ENCODE results near the gene ICE2.

Gene ICE2

DNA sequence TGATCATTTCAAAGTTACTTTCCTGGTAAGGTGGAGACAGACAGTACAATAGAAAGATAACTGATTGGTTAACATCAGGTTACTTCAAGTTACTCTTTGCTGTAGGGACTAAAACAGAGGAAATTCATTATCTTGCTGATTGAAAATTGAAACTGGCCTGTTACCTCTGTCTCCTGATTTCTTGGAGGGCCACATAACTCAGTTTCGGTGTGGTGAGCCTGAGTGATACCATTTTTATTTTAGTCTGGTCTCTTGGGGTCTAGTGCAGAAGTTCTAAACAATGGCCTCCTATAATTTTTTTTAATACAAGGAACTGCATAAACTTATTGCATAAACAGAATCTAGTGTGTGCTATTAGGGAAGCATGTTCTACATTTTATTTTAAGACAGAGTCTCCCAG, 1.2 kb upstream of the ICE2 start:
- peak overlapping the region; percentile 85 for H3K4me3 ChIP-seq
- in situ Hi-C loops (cut with MboI; ENCODE audit: low sequenced_read_pairs) = no loop called here

GRCh38 chr15:60479361-60480110, 594 bp upstream of the ICE2 start:
- H3K4me3 ChIP-seq = peak overlapping the region; percentile 85
- H3K4me1 ChIP-seq = peaks cover 26% of the 10 kb centered on the region
- no peak for DNase-seq (ENCODE audit: low spot score in 2 of 2)
- no peaks in the 10 kb centered on the region for H3K27me3 ChIP-seq (ENCODE audit: low read depth)
- peaks cover 14% of the 10 kb centered on the region for H3K36me3 ChIP-seq (replicated peaks)
- no peaks in the 10 kb centered on the region for H3K9me3 ChIP-seq
- in situ Hi-C loops (cut with MboI; ENCODE audit: low sequenced_read_pairs) = no loop called here

More for the DNA sequence above, 1.2 kb upstream of the ICE2 start:
- DNase-seq (ENCODE audit: low spot score in 2 of 2) = no peak
- H3K4me1 ChIP-seq = peaks cover 26% of the 10 kb centered on the region
- no peaks in the 10 kb centered on the region for H3K27me3 ChIP-seq (ENCODE audit: low read depth)
- no peaks in the 10 kb centered on the region for H3K9me3 ChIP-seq
- peaks cover 10% of the 10 kb centered on the region; the same call in 1 of the 2 replicates for H3K36me3 ChIP-seq (replicated peaks)

DNA sequence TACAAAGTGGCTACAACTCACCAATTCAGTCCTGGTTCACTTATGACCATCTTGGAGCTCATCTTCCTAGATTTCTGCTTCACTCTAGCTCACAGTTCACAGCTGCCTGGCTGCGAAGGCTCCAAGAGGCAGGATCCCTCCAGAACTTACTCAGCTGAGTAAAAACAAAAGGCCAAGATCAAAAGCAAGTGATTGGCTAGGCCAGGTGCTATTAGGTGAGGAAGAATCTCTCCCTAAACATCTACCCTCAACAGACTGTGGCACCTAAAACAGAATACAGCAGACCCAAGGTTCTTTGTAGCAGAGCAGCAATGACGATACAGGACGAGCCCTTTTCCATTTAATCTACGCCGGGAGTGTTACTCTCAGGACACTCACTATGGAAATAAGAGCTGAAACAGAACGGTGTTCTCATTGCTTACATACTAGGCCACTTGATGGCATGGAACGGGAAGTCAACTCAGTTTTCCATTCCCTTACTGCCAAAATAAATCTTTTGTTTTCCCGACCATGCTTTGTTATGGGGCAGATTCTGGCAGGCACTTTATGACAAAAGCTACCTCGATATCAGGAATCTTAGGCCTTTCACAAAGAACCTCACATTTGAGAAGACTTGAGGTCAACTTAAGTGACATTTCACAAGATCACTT, 901 bp downstream of the ICE2 start:
- Histone ChIP-seq H3K4me1 (peaks cover 26% of the 10 kb centered on the region), H3K36me3 (replicated peaks) (peaks cover 17% of the 10 kb centered on the region), H3K4me3 (peak overlapping the region; percentile 85), H3K27me3 (ENCODE audit: low read depth) (no peaks in the 10 kb centered on the region), H3K9me3 (no peaks in the 10 kb centered on the region)
- in situ Hi-C loops (cut with MboI; ENCODE audit: low sequenced_read_pairs) = no loop called here
- no peak for DNase-seq (ENCODE audit: low spot score in 2 of 2)

GRCh38 chr15:60477164-60477563, 1.8 kb downstream of the ICE2 start:
- Histone ChIP-seq H3K27me3 (ENCODE audit: low read depth) (no peaks in the 10 kb centered on the region), H3K36me3 (replicated peaks) (peaks cover 17% of the 10 kb centered on the region), H3K9me3 (no peaks in the 10 kb centered on the region), H3K4me3 (peak overlapping the region; percentile 85), H3K4me1 (peaks cover 26% of the 10 kb centered on the region)
- in situ Hi-C loops (cut with MboI; ENCODE audit: low sequenced_read_pairs) = no loop called here
- no peak for DNase-seq (ENCODE audit: low spot score in 2 of 2)

DNA sequence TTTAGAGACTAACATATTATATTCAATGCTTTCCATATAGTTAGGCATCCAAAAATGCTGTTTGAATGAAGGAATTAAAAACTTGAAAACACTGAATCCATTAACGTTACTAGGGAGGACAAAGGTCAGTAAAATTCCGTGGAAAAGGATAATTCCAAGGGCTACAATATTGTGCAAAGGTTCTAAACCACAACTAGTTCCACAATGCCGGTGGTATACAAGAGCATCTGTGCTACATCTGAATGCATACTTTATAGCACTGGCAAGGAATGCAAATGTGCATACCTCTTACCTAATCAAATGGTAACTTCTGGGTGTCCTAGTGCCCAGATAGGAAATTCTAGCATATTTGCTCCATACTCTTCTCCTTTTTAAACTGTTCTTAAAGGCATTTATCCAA, 2.2 kb downstream of the ICE2 start:
- in situ Hi-C loops (cut with MboI; ENCODE audit: low sequenced_read_pairs) = no loop called here
- peaks cover 17% of the 10 kb centered on the region for H3K36me3 ChIP-seq (replicated peaks)
- DNase-seq (ENCODE audit: low spot score in 2 of 2) = peak in 1 of 2 experiments; percentile 40
- peak overlapping the region; percentile 85; the same call in 1 of the 2 replicates for H3K4me3 ChIP-seq
- H3K4me1 ChIP-seq = peaks cover 28% of the 10 kb centered on the region
- no peaks in the 10 kb centered on the region for H3K9me3 ChIP-seq
- H3K27me3 ChIP-seq (ENCODE audit: low read depth) = no peaks in the 10 kb centered on the region

- H3K27me3 ChIP-seq (ENCODE audit: low read depth) = no peaks in the 10 kb centered on the region
- H3K9me3 ChIP-seq = no peaks in the 10 kb centered on the region
- no peak overlapping the region for H3K4me3 ChIP-seq
- H3K36me3 ChIP-seq (replicated peaks) = peaks cover 27% of the 10 kb centered on the region
- peaks cover 40% of the 10 kb centered on the region for H3K4me1 ChIP-seq
- in situ Hi-C loops (cut with MboI; ENCODE audit: low sequenced_read_pairs) = no loop called here
- DNase-seq (ENCODE audit: low spot score in 2 of 2) = no peak
Measured at GRCh38 chr15:60473135-60473534, 5.8 kb downstream of the ICE2 start.

GRCh38 chr15:60471314-60471713, 7.6 kb downstream of the ICE2 start:
- Histone ChIP-seq H3K27me3 (ENCODE audit: low read depth) (no peaks in the 10 kb centered on the region), H3K9me3 (no peaks in the 10 kb centered on the region), H3K4me3 (no peak overlapping the region), H3K36me3 (replicated peaks) (peaks cover 34% of the 10 kb centered on the region), H3K4me1 (peaks cover 26% of the 10 kb centered on the region)
- in situ Hi-C loops (cut with MboI; ENCODE audit: low sequenced_read_pairs) = no loop called here
- peak in 1 of 2 experiments; percentile 8 for DNase-seq (ENCODE audit: low spot score in 2 of 2)

DNA sequence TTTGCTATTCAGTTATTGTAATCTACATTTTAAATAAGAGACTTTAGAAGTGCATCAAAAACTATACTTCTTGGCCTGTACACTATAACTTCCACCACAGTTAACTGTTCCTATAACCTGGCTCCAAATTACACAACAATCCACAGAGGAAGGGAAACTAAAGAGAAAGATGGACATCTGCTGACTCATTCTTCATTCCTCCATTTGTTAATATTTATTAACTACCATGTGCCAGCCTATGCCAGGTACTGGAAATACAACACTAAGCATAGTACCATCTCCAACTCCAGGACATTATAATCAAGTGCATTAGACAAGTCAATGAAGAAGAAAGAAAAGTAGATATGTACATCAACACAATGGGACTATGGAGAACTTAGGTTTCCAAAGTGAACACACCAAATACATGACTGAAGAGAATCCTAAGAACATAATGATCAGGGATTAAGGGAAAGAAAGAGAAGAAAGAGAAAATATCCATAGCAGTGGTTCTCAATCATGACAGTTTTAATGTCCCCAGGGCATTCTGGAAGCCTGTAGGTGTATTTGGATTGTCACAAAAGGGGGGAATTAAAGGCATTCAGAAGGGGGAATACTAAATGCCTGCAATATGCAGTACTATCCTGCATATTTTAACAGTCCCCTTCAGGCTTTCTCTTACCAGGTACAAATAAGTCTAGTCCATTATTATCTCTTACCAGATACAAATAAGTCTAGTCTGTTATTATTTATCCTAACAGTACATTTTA, 8.9 kb downstream of the ICE2 start:
- Histone ChIP-seq H3K36me3 (replicated peaks) (peaks cover 32% of the 10 kb centered on the region), H3K4me1 (peaks cover 22% of the 10 kb centered on the region), H3K4me3 (no peak overlapping the region), H3K27me3 (ENCODE audit: low read depth) (no peaks in the 10 kb centered on the region), H3K9me3 (no peaks in the 10 kb centered on the region)
- in situ Hi-C loops (cut with MboI; ENCODE audit: low sequenced_read_pairs) = no loop called here
- peak; percentile 71 to 98 for DNase-seq (ENCODE audit: low spot score in 2 of 2)

DNA sequence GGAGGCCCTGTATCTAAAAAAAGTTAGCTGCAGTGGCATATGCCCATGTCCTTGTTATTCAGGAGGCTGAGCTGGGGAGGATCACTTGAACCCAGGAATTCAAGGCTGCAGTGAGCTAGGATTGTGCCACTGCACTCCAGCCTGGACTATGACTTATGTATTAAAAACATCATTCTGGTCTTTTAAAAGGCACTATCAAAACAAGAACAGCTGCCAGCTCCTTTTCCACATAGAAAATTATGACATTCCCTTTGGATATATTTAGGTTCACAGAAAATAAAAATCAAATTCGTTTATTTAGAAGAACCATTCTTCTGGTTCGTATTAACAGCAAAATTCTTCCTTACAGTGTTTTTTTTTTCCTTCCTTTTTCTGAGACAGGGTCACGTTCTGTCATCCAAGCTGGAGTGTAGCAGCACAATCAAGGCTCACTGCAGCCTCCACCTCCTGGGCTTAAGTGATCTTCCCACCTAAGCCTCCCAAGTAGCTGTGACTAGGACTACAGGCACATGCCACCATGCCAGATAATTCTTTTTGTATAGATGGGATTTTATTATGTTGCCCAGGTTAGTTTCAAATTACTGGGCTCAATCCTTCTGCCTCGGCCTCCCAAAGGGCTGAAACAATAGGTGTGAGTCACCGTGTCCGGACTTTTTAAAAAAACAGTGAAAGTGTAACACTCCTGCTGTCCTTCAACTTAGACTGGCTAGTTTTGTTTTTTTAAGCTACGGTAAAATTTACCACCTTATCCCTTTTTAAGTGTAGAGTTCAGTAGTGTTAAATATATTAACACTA, 13.9 kb downstream of the ICE2 start:
- H3K4me1 ChIP-seq = peaks cover 11% of the 10 kb centered on the region
- DNase-seq (ENCODE audit: low spot score in 2 of 2) = no peak
- H3K9me3 ChIP-seq = no peaks in the 10 kb centered on the region
- in situ Hi-C loops (cut with MboI; ENCODE audit: low sequenced_read_pairs) = no loop called here
- H3K36me3 ChIP-seq (replicated peaks) = peaks cover 30% of the 10 kb centered on the region
- no peak overlapping the region for H3K4me3 ChIP-seq
- no peaks in the 10 kb centered on the region for H3K27me3 ChIP-seq (ENCODE audit: low read depth)

- DNase-seq (ENCODE audit: low spot score in 2 of 2) = no peak
- no peaks in the 10 kb centered on the region for H3K9me3 ChIP-seq
- no peaks in the 10 kb centered on the region for H3K27me3 ChIP-seq (ENCODE audit: low read depth)
- H3K4me3 ChIP-seq = no peak overlapping the region
- in situ Hi-C loops (cut with MboI; ENCODE audit: low sequenced_read_pairs) = no loop called here
- peaks cover 19% of the 10 kb centered on the region for H3K36me3 ChIP-seq (replicated peaks)
- peaks cover 12% of the 10 kb centered on the region for H3K4me1 ChIP-seq
Measured at GRCh38 chr15:60462027-60462426, 16.9 kb downstream of the ICE2 start.

- in situ Hi-C loops (cut with MboI; ENCODE audit: low sequenced_read_pairs) = no loop called here
- DNase-seq (ENCODE audit: low spot score in 2 of 2) = no peak
- peaks cover 12% of the 10 kb centered on the region for H3K4me1 ChIP-seq
- H3K27me3 ChIP-seq (ENCODE audit: low read depth) = no peaks in the 10 kb centered on the region
- H3K9me3 ChIP-seq = no peaks in the 10 kb centered on the region
- H3K36me3 ChIP-seq (replicated peaks) = peaks cover 13% of the 10 kb centered on the region
- H3K4me3 ChIP-seq = no peak overlapping the region
Measured at GRCh38 chr15:60460931-60461330, 18.0 kb downstream of the ICE2 start.

DNA sequence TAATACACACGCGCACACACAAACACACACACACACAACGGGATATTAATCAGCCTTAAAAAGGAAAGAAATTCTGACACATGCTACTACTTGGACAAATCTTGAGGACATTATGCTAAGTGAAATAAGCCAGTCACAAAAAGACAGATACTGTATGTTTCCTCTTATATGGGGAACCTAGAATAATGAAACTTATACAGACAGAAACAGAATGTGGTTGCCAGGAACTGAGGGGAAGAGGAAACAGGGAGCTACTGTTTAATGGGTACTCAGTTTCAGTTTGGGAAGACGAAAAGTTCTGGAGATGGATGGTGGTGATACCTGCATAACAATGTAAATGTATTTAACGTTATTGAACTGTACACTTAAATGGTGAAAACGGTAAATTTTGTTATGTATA, 20.2 kb downstream of the ICE2 start:
- DNase-seq (ENCODE audit: low spot score in 2 of 2) = no peak
- no peak overlapping the region for H3K4me3 ChIP-seq
- H3K9me3 ChIP-seq = no peaks in the 10 kb centered on the region
- no peaks in the 10 kb centered on the region for H3K27me3 ChIP-seq (ENCODE audit: low read depth)
- peaks cover 23% of the 10 kb centered on the region for H3K36me3 ChIP-seq (replicated peaks)
- in situ Hi-C loops (cut with MboI; ENCODE audit: low sequenced_read_pairs) = no loop called here
- peaks cover 12% of the 10 kb centered on the region for H3K4me1 ChIP-seq

- H3K27me3 ChIP-seq (ENCODE audit: low read depth) = no peaks in the 10 kb centered on the region
- DNase-seq (ENCODE audit: low spot score in 2 of 2) = no peak
- H3K9me3 ChIP-seq = no peaks in the 10 kb centered on the region
- H3K4me1 ChIP-seq = peaks cover 12% of the 10 kb centered on the region
- in situ Hi-C loops (cut with MboI; ENCODE audit: low sequenced_read_pairs) = no loop called here
- no peak overlapping the region for H3K4me3 ChIP-seq
- H3K36me3 ChIP-seq (replicated peaks) = peaks cover 29% of the 10 kb centered on the region
Measured at GRCh38 chr15:60457985-60458384, 21.0 kb downstream of the ICE2 start.

Data from HAP-1 (cell line).